A549 (cell line): Measurements from ENCODE around the gene GUCY1A1. TPM values are rescaled to one million over a fixed set of nuclear protein-coding genes. Genes with fewer than 3 reads are reported as not detected.

Experiments
- ATAC-seq, 2 experiments: fragments of 200-7000 bp in 1 of 2; fragments of >200 bp in 1 of 2; cut with Nextera tagmentation in 1 of 2; cut with Tn5 transposase in 1 of 2; 3 replicates each; pipeline versions ENCODE4 v1.8.0 to v1.9.1; 2018 to 2020; ENCODE audit warnings: mild to moderate bottlenecking in 1 of 2, moderate library complexity in 1 of 2
- CTCF ChIA-PET: fragments of 300-600 bp; sonication (Branson Sonifier 250); formaldehyde crosslinking; extraction: SDS; loops from one replicate; lab custom pipeline; 2021; ENCODE audit warnings: antibody characterized with exemption, inconsistent platforms; lab: Yijun Ruan, JAX
- POLR2A ChIA-PET: fragments of 350-600 bp; formaldehyde crosslinking; extraction: SDS; loops from one replicate; lab custom pipeline; 2021; ENCODE audit warnings: antibody characterized with exemption, inconsistent platforms; lab: Yijun Ruan, JAX
- DNase-seq, 2 experiments: peaks; one replicate each; pipeline versions ENCODE4 v3.0.0 to v3.0.0-alpha.2; 2011 to 2016; ENCODE audit warnings: low read depth in 1 of 2, low spot score in 1 of 2
- FAIRE-seq: peaks from 2 replicates; lab custom pipeline; 2011; peaks lifted over from hg19 to GRCh38; lab: Jason Lieb, UNC
- H3K27ac ChIP-seq, 2 experiments: fragments of >200 bp; sonication (Bioruptor Twin); formaldehyde crosslinking; 3 replicates each; pipeline ENCODE4 v1.5.1; 2016 to 2017
- H3K4me1 ChIP-seq: fragments of >200 bp; sonication (Bioruptor Twin); formaldehyde crosslinking; 3 replicates; pipeline ENCODE4 v1.6.1; 2016
- H3K4me2 ChIP-seq: fragments of >200 bp; sonication (Bioruptor Twin); formaldehyde crosslinking; 3 replicates; pipeline ENCODE4 v1.6.1; 2016
- H3K4me3 ChIP-seq: fragments of >200 bp; sonication (Bioruptor Twin); formaldehyde crosslinking; 3 replicates; pipeline ENCODE4 v1.5.1; 2016
- H3K9me3 ChIP-seq: fragments of >200 bp; sonication (Bioruptor Twin); formaldehyde crosslinking; 3 replicates; pipeline ENCODE4 v1.6.1; 2016
- ATOH8 ChIP-seq: fragments of 250-450 bp; sonication (Bioruptor Pico); IDR thresholded peaks from 2 replicates; pipeline ENCODE4 v1.5.0; 2020; ENCODE audit warnings: low read depth, mild to moderate bottlenecking, moderate library complexity
- BHLHE40 ChIP-seq: IDR thresholded peaks from 2 replicates; pipeline ENCODE4 v1.6.1; 2012; ENCODE audit warnings: low read depth, low read length, inconsistent platforms
- E2F6 ChIP-seq: IDR thresholded peaks from 2 replicates; pipeline ENCODE4 v1.6.1; 2012; ENCODE audit warnings: low read depth, borderline replicate concordance
- ELK1 ChIP-seq: fragments of 150-350 bp; IDR thresholded peaks from 2 replicates; pipeline ENCODE4 v1.6.1; 2014; ENCODE audit warnings: low read depth, mild to moderate bottlenecking, low read length
- EP300 ChIP-seq, 2 experiments: fragments of >200 bp; sonication (Bioruptor Twin); formaldehyde crosslinking; IDR thresholded peaks; 2 replicates in 1 of 2; 3 replicates in 1 of 2; pipeline ENCODE4 v1.6.1; 2016 to 2017
- FOXS1 ChIP-seq: fragments of 250-450 bp; sonication (Bioruptor Pico); IDR thresholded peaks from 2 replicates; pipeline ENCODE4 v1.5.0; 2020; ENCODE audit warnings: mild to moderate bottlenecking, moderate library complexity
- JUNB ChIP-seq: fragments of >200 bp; sonication (Bioruptor Twin); formaldehyde crosslinking; IDR thresholded peaks from 2 replicates; pipeline ENCODE4 v1.6.1; 2016
- MAFK ChIP-seq: fragments of 450-650 bp; IDR thresholded peaks from 2 replicates; pipeline ENCODE4 v1.6.1; 2014; ENCODE audit not compliant: partially characterized antibody
- POLR2A ChIP-seq: IDR thresholded peaks from 2 replicates; pipeline ENCODE4 v1.6.1; 2012; ENCODE audit warnings: mild to moderate bottlenecking, low read length
- RFX5 ChIP-seq: fragments of 450-650 bp; IDR thresholded peaks from 2 replicates; pipeline ENCODE4 v1.7.1; 2014; ENCODE audit warnings: antibody characterized with exemption, mild to moderate bottlenecking, moderate library complexity
- RNF2 ChIP-seq: fragments of 200-600 bp; sonication (generic); IDR thresholded peaks from 2 replicates; pipeline ENCODE4 v1.6.1; 2016; ENCODE audit warnings: low read depth, mild to moderate bottlenecking, antibody characterized with exemption, moderate library complexity, borderline replicate concordance
- TFCP2L1 ChIP-seq: fragments of 250-450 bp; sonication (Bioruptor Pico); IDR thresholded peaks from 2 replicates; pipeline ENCODE4 v1.5.0; 2021; ENCODE audit warnings: mild to moderate bottlenecking
- WGBS: methylation state at CpG from one replicate; pipeline ENCODE4 v1.1.6; 2017; ENCODE audit errors: missing lambda C conversion rate; 5-methylcytosine and 5-hydroxymethylcytosine counted together
- polyA plus RNA-seq, 4 experiments: library from polyadenylated mRNA; depleted of rRNA in 3 of 4; stranded (reverse); fragments of >200 nt; fragmentation: RNase III in 1 of 4; extraction: RNeasy Plus Mini Kit Qiagen cat#74134 plus additional on column Dnase treatment in 1 of 4; gene quantifications; 2 replicates in 3 of 4; 3 replicates in 1 of 4; pipeline ENCODE4 v1.2.3, GENCODE V29; 2011 to 2017
- TF ChIP-seq, protein P1 (sequence below): fragments of >200 bp; sonication (Bioruptor Twin); formaldehyde crosslinking; IDR thresholded peaks from 3 replicates; pipeline ENCODE4 v1.5.1; 2016
- TF ChIP-seq, protein P2 (sequence below): IDR thresholded peaks from 2 replicates; pipeline ENCODE4 v1.6.1; 2012
- TF ChIP-seq, protein P3 (sequence below): fragments of 200-600 bp; sonication (generic); IDR thresholded peaks from 2 replicates; pipeline ENCODE4 v1.6.1; 2016; ENCODE audit warnings: antibody characterized with exemption, mild to moderate bottlenecking, moderate library complexity

Gene GUCY1A1
- polyA plus RNA-seq, 2 of the 4 experiments (the other 2 are of a cell fraction) = not detected

GRCh38 chr4:155757745-155758265 is 91.2 kb downstream of the GUCY1A1 start:
- 88% methylated on average over 1 of the region's 1 CpG for WGBS
- ATAC-seq = no peak
- H3K27ac ChIP-seq = no peak overlapping the region
- H3K4me2 ChIP-seq = no peak overlapping the region
- TF ChIP-seq ATOH8 (no peak), MAFK (peak; percentile 73)
- H3K4me3 ChIP-seq = no peak overlapping the region
- POLR2A ChIA-PET = no interaction called here
- FAIRE-seq = no peak
- CTCF ChIA-PET = no interaction called here
- no peaks in the 10 kb centered on the region for H3K9me3 ChIP-seq
- 0 out of 3 replicates have a peak, but pooled peaks cover 3% of the 10 kb centered on the region for H3K4me1 ChIP-seq
- no peak for DNase-seq

DNA sequence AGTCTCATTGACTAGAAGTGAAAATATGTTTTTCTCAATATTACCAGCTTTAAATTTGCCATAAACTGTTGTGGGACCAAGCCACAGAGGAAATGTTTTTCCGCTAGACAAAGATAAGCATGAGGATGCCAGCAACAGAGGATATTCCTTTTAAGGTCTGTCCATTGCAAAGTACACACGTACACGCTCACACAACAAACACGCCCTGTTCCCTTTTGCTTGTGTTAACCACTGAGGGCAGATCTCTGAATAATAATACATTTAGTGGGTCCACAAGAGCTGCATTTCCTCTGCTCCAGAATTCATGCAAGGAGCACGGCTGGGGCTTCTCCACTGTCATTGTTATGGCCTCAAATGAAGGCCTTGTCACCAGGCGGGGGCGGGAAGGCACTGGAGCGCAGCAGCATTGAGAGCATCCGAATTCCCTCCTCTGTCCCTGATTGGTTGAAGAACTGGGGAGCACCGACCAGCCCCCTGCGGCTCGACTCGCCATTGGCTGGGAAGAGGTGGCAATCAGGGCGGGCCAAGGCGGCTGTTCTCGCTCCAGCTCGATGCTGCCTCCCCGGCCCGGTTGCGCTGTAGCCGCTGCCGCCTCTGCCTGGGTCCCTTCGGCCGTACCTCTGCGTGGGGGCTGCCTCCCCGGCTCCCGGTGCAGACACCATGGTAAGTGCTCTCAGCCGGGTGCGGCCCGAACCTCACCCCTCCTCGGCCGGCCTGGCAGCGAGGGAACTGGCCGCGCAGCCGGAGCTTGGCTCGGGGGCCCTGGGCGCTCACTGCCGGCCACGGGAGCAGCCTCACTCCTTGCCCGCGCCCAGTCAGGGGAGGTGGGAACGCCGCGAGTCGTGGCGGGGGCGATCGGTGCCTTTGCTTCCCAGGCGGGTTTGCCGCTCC is 92.1 kb downstream of the GUCY1A1 start, which contains the start of gene GUCY1B1:
Gene GUCY1B1, plus strand, starts transcription at position 541 of the 891 bp plus-strand sequence. Its CDS starts 120 bp downstream, at position 661.
- peak within 1 kb of the TSS in 1 of 2 experiments; percentile 74; a peak in 2 of 6 replicates for H3K27ac ChIP-seq
- ChIA-PET POLR2A (no interaction called here), CTCF (no interaction called here)
- TF ChIP-seq POLR2A = no peak
- TF ChIP-seq ELK1 = no peak
- TF ChIP-seq FOXS1 (CRISPR knock-in tag) = no peak
- TF ChIP-seq, protein P1, sequence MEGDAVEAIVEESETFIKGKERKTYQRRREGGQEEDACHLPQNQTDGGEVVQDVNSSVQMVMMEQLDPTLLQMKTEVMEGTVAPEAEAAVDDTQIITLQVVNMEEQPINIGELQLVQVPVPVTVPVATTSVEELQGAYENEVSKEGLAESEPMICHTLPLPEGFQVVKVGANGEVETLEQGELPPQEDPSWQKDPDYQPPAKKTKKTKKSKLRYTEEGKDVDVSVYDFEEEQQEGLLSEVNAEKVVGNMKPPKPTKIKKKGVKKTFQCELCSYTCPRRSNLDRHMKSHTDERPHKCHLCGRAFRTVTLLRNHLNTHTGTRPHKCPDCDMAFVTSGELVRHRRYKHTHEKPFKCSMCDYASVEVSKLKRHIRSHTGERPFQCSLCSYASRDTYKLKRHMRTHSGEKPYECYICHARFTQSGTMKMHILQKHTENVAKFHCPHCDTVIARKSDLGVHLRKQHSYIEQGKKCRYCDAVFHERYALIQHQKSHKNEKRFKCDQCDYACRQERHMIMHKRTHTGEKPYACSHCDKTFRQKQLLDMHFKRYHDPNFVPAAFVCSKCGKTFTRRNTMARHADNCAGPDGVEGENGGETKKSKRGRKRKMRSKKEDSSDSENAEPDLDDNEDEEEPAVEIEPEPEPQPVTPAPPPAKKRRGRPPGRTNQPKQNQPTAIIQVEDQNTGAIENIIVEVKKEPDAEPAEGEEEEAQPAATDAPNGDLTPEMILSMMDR = 0 out of 3 replicates have a peak, but pooled peaks have one; percentile 5
- no peak for TF ChIP-seq JUNB
- no peak for TF ChIP-seq BHLHE40
- TF ChIP-seq, protein P2, sequence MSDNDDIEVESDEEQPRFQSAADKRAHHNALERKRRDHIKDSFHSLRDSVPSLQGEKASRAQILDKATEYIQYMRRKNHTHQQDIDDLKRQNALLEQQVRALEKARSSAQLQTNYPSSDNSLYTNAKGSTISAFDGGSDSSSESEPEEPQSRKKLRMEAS = peak; percentile 89
- TF ChIP-seq TFCP2L1 (CRISPR knock-in tag) = no peak
- TF ChIP-seq RNF2 = no peak
- TF ChIP-seq E2F6 = peak; percentile 98
- H3K4me1 ChIP-seq = 0 out of 3 replicates have a peak, but pooled peaks cover 3% of the 10 kb centered on the region
- H3K4me2 ChIP-seq = peak within 1 kb of the TSS; percentile 98
- WGBS = 61% methylated on average over 6 of the region's 51 CpGs
- H3K9me3 ChIP-seq = no peaks in the 10 kb centered on the region
- FAIRE-seq (no peak), ATAC-seq (peak; percentile 97 to 99), DNase-seq (peak; percentile 76 to 86)
- H3K4me3 ChIP-seq = peak within 1 kb of the TSS; percentile 50

DNA sequence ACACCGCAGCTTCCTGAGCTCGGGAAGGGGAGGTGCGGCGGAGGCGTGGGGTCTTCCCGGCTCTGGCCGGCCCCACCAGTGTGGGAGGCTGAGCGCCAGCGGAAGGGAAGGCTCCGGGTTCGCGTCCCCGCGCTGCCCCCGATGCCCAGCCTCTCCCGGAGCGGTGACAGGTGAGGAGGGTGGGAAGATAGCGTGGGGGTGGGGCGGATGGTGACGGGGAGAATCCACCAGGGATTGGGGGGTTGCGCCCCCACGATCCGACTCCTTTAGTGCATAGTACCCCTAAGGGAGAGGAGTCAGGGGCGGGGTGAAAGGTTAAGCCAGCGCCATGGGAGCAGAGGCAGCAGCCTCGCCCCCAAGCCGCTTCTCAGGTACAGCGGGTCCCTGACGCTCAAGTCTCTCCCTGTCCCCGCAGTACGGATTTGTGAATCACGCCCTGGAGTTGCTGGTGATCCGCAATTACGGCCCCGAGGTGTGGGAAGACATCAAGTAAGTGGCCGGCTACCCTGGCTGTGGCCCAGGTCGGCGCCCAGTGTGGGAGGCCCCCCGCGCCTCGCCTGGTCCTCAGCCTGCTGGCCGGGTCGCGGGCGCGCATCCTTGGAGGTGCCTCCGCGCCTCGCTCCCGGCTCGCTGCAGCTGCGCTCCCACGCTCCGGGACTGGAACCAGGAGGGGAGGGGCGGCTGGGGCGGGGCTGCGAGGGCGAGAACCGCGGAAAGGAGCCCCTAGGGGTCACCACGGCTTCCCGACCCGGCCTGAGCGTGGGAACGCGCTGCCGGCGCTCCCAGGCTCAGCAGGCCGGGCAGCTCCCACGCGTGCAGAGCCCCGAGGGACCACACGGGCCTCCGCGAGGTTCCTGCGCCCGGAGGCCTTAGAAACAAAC is 93.0 kb downstream of the GUCY1A1 start:
- FAIRE-seq = no peak
- WGBS = 54% methylated on average over 12 of the region's 77 CpGs
- Histone ChIP-seq H3K4me1 (0 out of 3 replicates have a peak, but pooled peaks cover 3% of the 10 kb centered on the region), H3K9me3 (no peaks in the 10 kb centered on the region), H3K4me3 (peak overlapping the region; percentile 50), H3K4me2 (peak overlapping the region; percentile 98), H3K27ac (peak overlapping the region in 1 of 2 experiments; percentile 74; a peak in 2 of 6 replicates)
- peak; percentile 54 to 61; a peak in 5 of 6 replicates for ATAC-seq
- POLR2A ChIA-PET = no interaction called here
- TF ChIP-seq EP300 (IDR thresholded peaks at IDR 0.05) = no peak
- TF ChIP-seq RFX5 = no peak
- TF ChIP-seq, protein P3, sequence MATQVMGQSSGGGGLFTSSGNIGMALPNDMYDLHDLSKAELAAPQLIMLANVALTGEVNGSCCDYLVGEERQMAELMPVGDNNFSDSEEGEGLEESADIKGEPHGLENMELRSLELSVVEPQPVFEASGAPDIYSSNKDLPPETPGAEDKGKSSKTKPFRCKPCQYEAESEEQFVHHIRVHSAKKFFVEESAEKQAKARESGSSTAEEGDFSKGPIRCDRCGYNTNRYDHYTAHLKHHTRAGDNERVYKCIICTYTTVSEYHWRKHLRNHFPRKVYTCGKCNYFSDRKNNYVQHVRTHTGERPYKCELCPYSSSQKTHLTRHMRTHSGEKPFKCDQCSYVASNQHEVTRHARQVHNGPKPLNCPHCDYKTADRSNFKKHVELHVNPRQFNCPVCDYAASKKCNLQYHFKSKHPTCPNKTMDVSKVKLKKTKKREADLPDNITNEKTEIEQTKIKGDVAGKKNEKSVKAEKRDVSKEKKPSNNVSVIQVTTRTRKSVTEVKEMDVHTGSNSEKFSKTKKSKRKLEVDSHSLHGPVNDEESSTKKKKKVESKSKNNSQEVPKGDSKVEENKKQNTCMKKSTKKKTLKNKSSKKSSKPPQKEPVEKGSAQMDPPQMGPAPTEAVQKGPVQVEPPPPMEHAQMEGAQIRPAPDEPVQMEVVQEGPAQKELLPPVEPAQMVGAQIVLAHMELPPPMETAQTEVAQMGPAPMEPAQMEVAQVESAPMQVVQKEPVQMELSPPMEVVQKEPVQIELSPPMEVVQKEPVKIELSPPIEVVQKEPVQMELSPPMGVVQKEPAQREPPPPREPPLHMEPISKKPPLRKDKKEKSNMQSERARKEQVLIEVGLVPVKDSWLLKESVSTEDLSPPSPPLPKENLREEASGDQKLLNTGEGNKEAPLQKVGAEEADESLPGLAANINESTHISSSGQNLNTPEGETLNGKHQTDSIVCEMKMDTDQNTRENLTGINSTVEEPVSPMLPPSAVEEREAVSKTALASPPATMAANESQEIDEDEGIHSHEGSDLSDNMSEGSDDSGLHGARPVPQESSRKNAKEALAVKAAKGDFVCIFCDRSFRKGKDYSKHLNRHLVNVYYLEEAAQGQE = no peak
- peak; percentile 0 to 5 for DNase-seq
- CTCF ChIA-PET = no interaction called here
